ENCODE data around the gene CCDC33. TPM values are rescaled to one million over a fixed set of nuclear protein-coding genes. Genes with fewer than 3 reads are reported as not detected.

Gene CCDC33
- total RNA-seq, 1 experiment from 2014 or later, result not detected

- Histone ChIP-seq H3K4me1 (peaks cover 37% of the 10 kb centered on the region), H3K36me3 (ENCODE audit: control insufficient read depth, insufficient read depth, low read length) (no peaks in the 10 kb centered on the region), H3K27me3 (replicated peaks; ENCODE audit: control insufficient read depth, insufficient read depth, low read length) (no peaks in the 10 kb centered on the region), H3K9me3 (no peaks in the 10 kb centered on the region), H3K4me3 (ENCODE audit: low read depth, low read length) (no peak overlapping the region)
- ChIA-PET CTCF (interaction anchor here (0.6 to 2.2 kb wide), 5 partner anchors 50 to 237 kb away, joined by 3 to 12 read pairs (median 5); no protein-coding TSS in a partner anchor), POLR2A (no interaction called here)
- intact Hi-C loops (cut with micrococcal nuclease; ENCODE audit: unreplicated experiment), result no loop called here
- Mint-ChIP-seq H3K9me3 (ENCODE audit: unreplicated experiment) (no peaks in the 10 kb centered on the region), H3K4me1 (ENCODE audit: low read depth, unreplicated experiment) (peaks cover 6% of the 10 kb centered on the region), H3K27ac (ENCODE audit: unreplicated experiment) (no peak overlapping the region), H3K36me3 (ENCODE audit: insufficient read depth, unreplicated experiment) (no peaks in the 10 kb centered on the region), H3K4me3 (ENCODE audit: unreplicated experiment) (no peak overlapping the region), H3K27me3 (ENCODE audit: insufficient read depth, unreplicated experiment) (no peaks in the 10 kb centered on the region)
- TF ChIP-seq, protein P1, sequence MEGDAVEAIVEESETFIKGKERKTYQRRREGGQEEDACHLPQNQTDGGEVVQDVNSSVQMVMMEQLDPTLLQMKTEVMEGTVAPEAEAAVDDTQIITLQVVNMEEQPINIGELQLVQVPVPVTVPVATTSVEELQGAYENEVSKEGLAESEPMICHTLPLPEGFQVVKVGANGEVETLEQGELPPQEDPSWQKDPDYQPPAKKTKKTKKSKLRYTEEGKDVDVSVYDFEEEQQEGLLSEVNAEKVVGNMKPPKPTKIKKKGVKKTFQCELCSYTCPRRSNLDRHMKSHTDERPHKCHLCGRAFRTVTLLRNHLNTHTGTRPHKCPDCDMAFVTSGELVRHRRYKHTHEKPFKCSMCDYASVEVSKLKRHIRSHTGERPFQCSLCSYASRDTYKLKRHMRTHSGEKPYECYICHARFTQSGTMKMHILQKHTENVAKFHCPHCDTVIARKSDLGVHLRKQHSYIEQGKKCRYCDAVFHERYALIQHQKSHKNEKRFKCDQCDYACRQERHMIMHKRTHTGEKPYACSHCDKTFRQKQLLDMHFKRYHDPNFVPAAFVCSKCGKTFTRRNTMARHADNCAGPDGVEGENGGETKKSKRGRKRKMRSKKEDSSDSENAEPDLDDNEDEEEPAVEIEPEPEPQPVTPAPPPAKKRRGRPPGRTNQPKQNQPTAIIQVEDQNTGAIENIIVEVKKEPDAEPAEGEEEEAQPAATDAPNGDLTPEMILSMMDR (IDR thresholded peaks at IDR 0.05; ENCODE audit: insufficient read depth in 1 of 2, low read depth in 1 of 2, low read length in 1 of 2, severe bottlenecking in 1 of 2, unreplicated experiment in 1 of 2), result no peak
- DNase-seq, result no peak
- BruUV-seq (replicated peaks), result no TSS peak
These were observed 145.4 kb downstream of the CCDC33 start for GRCh38 chr15:74381481-74381880.

- CTCF ChIA-PET, result interaction anchor here (0.6 to 2.2 kb wide), 14 partner anchors 15 to 642 kb away, joined by 3 to 18 read pairs (median 4); partner anchors contain the start of gene UBL7
- peaks cover 45% of the 10 kb centered on the region for H3K4me1 ChIP-seq
These were observed 146.1 kb downstream of the CCDC33 start for GRCh38 chr15:74382004-74382816.

GRCh38 chr15:74383286-74383685, 147.2 kb downstream of the CCDC33 start:
- H3K4me3 Mint-ChIP-seq (ENCODE audit: unreplicated experiment), result no peak overlapping the region
- H3K27me3 ChIP-seq (replicated peaks; ENCODE audit: control insufficient read depth, insufficient read depth, low read length), result no peaks in the 10 kb centered on the region
- H3K36me3 Mint-ChIP-seq (ENCODE audit: insufficient read depth, unreplicated experiment), result no peaks in the 10 kb centered on the region
- H3K27ac Mint-ChIP-seq (ENCODE audit: unreplicated experiment), result peak overlapping the region; percentile 5
- peaks cover 6% of the 10 kb centered on the region for H3K4me1 Mint-ChIP-seq (ENCODE audit: low read depth, unreplicated experiment)
- H3K9me3 Mint-ChIP-seq (ENCODE audit: unreplicated experiment), result no peaks in the 10 kb centered on the region
- H3K36me3 ChIP-seq (ENCODE audit: control insufficient read depth, insufficient read depth, low read length), result no peaks in the 10 kb centered on the region
- intact Hi-C loops (cut with micrococcal nuclease; ENCODE audit: unreplicated experiment), result no loop called here
- no TSS peak for BruUV-seq (replicated peaks)
- H3K4me3 ChIP-seq (ENCODE audit: low read depth, low read length), result no peak overlapping the region
- H3K9me3 ChIP-seq, result no peaks in the 10 kb centered on the region
- H3K4me1 ChIP-seq, result peaks cover 55% of the 10 kb centered on the region
- no peak for DNase-seq
- POLR2A ChIA-PET, result no interaction called here
- no peaks in the 10 kb centered on the region for H3K27me3 Mint-ChIP-seq (ENCODE audit: insufficient read depth, unreplicated experiment)
- TF ChIP-seq, protein P1 (IDR thresholded peaks at IDR 0.05; ENCODE audit: insufficient read depth in 1 of 2, low read depth in 1 of 2, low read length in 1 of 2, severe bottlenecking in 1 of 2, unreplicated experiment in 1 of 2), result no peak
- CTCF ChIA-PET, result interaction anchor here (1.3 to 2.2 kb wide), 3 partner anchors 51 to 57 kb away, joined by 4 to 12 read pairs (median 9); no protein-coding TSS in a partner anchor

More at GRCh38 chr15:74382004-74382816, 146.1 kb downstream of the CCDC33 start:
- Mint-ChIP-seq H3K36me3 (ENCODE audit: insufficient read depth, unreplicated experiment) (no peaks in the 10 kb centered on the region), H3K4me1 (ENCODE audit: low read depth, unreplicated experiment) (peaks cover 6% of the 10 kb centered on the region), H3K9me3 (ENCODE audit: unreplicated experiment) (no peaks in the 10 kb centered on the region), H3K27me3 (ENCODE audit: insufficient read depth, unreplicated experiment) (no peaks in the 10 kb centered on the region), H3K27ac (ENCODE audit: unreplicated experiment) (no peak overlapping the region), H3K4me3 (ENCODE audit: unreplicated experiment) (no peak overlapping the region)
- Histone ChIP-seq H3K4me3 (ENCODE audit: low read depth, low read length) (no peak overlapping the region), H3K27me3 (replicated peaks; ENCODE audit: control insufficient read depth, insufficient read depth, low read length) (no peaks in the 10 kb centered on the region), H3K36me3 (ENCODE audit: control insufficient read depth, insufficient read depth, low read length) (no peaks in the 10 kb centered on the region), H3K9me3 (no peaks in the 10 kb centered on the region)
- POLR2A ChIA-PET, result interaction anchor here (1.1 kb wide), 1 partner anchor 79 kb away, joined by 3 read pairs; the partner anchor contains the start of gene UBL7
- intact Hi-C loops (cut with micrococcal nuclease; ENCODE audit: unreplicated experiment), result loop anchor here (1.0 kb wide), 1 partner anchor 56 kb away; no protein-coding TSS in a partner anchor
- TF ChIP-seq, protein P1 (IDR thresholded peaks at IDR 0.05; ENCODE audit: insufficient read depth in 1 of 2, low read depth in 1 of 2, low read length in 1 of 2, severe bottlenecking in 1 of 2, unreplicated experiment in 1 of 2), result peak; percentile 93 to 94
- DNase-seq, result peak; percentile 83 to 91
- no TSS peak for BruUV-seq (replicated peaks)
